Measurements from ENCODE around the gene MZT2A.
"Not testable (repeated sequence)": the region's sequence is repeated elsewhere in the genome, so short reads cannot be mapped to it uniquely, and the experiment has no call there.

Gene MZT2A

GRCh38 chr2:131492015-131492417 is at the start of gene MZT2A:
Gene MZT2A, minus strand, starts transcription at chr2:131492397. Its CDS starts 21 bp downstream, at chr2:131492376.
- DNase-seq (ENCODE audit: low spot score): not testable (repeated sequence)

- DNase-seq (ENCODE audit: low spot score): not testable (repeated sequence)
These were observed 46.7 kb upstream of the MZT2A start for GRCh38 chr2:131538856-131539255.

- not testable (repeated sequence) for DNase-seq (ENCODE audit: low spot score)
These were observed 44.6 kb upstream of the MZT2A start for GRCh38 chr2:131536841-131537240.

- DNase-seq (ENCODE audit: low spot score): not testable (repeated sequence)
These were observed 44.0 kb upstream of the MZT2A start for GRCh38 chr2:131535951-131536826.

- DNase-seq (ENCODE audit: low spot score): no peak
These were observed 43.3 kb upstream of the MZT2A start for GRCh38 chr2:131535526-131535925.

- not testable (repeated sequence) for DNase-seq (ENCODE audit: low spot score)
These were observed 42.8 kb upstream of the MZT2A start for GRCh38 chr2:131534965-131535364.

GRCh38 chr2:131534317-131534672 is 42.1 kb upstream of the MZT2A start:
- DNase-seq (ENCODE audit: low spot score): not testable (repeated sequence)

GRCh38 chr2:131533609-131534316 is 41.6 kb upstream of the MZT2A start:
- not testable (repeated sequence) for DNase-seq (ENCODE audit: low spot score)

GRCh38 chr2:131532723-131533608 is 40.8 kb upstream of the MZT2A start:
- DNase-seq (ENCODE audit: low spot score): not testable (repeated sequence)

- not testable (repeated sequence) for DNase-seq (ENCODE audit: low spot score)
These were observed 39.5 kb upstream of the MZT2A start for GRCh38 chr2:131531547-131532185.

GRCh38 chr2:131530626-131531344 is 38.6 kb upstream of the MZT2A start:
- not testable (repeated sequence) for DNase-seq (ENCODE audit: low spot score)

GRCh38 chr2:131529864-131530445 is 37.8 kb upstream of the MZT2A start:
- not testable (repeated sequence) for DNase-seq (ENCODE audit: low spot score)

GRCh38 chr2:131528981-131529863 is 37.0 kb upstream of the MZT2A start:
- DNase-seq (ENCODE audit: low spot score): not testable (repeated sequence)

GRCh38 chr2:131527131-131528001 is 35.2 kb upstream of the MZT2A start, which contains the start of gene CCDC74A:
Gene CCDC74A, plus strand, starts transcription at chr2:131527888. Its CDS starts 83 bp downstream, at chr2:131527971.
- not testable (repeated sequence) for DNase-seq (ENCODE audit: low spot score)

GRCh38 chr2:131525256-131525655 is 33.1 kb upstream of the MZT2A start:
- not testable (repeated sequence) for DNase-seq (ENCODE audit: low spot score)

- DNase-seq (ENCODE audit: low spot score): no peak
These were observed 30.0 kb upstream of the MZT2A start for GRCh38 chr2:131521961-131522781.

- DNase-seq (ENCODE audit: low spot score): not testable (repeated sequence)
These were observed 29.3 kb upstream of the MZT2A start for GRCh38 chr2:131521524-131521923.

All from iPS-NIHi11 (cell line).